GM23338 (cell line): ENCODE measurements around the gene SUPT3H. TPM values are rescaled to one million over a fixed set of nuclear protein-coding genes. Genes with fewer than 3 reads are reported as not detected.

Experiments
- ATAC-seq: fragments of 200-7000 bp; cut with Tn5 transposase; 3 replicates; pipeline ENCODE4 v1.9.1; 2020
- DNase-seq: peaks from one replicate; pipeline ENCODE4 v3.0.0-alpha.2; 2015; ENCODE audit warnings: low spot score
- H2AFZ ChIP-seq: fragments of 200-600 bp; sonication (generic); 2 replicates; pipeline ENCODE4 v1.8.0; 2016; ENCODE audit warnings: antibody characterized with exemption, mild to moderate bottlenecking, moderate library complexity
- H3F3A ChIP-seq: fragments of 200-600 bp; sonication (generic); replicated peaks from 2 replicates; pipeline ENCODE4 v1.8.0; 2017; ENCODE audit warnings: antibody characterized with exemption, mixed run types, low read depth
- H3K27ac ChIP-seq: fragments of 200-600 bp; sonication (generic); 2 replicates; pipeline ENCODE4 v1.6.1; 2016; ENCODE audit warnings: low read depth
- H3K27me3 ChIP-seq: fragments of 200-600 bp; sonication (generic); 2 replicates; pipeline ENCODE4 v1.8.0; 2016; ENCODE audit warnings: mild to moderate bottlenecking, mixed run types, moderate library complexity; ENCODE audit not compliant: insufficient read depth
- H3K36me3 ChIP-seq: fragments of 200-600 bp; sonication (generic); 2 replicates; pipeline ENCODE4 v1.8.0; 2016; ENCODE audit warnings: mild to moderate bottlenecking; ENCODE audit not compliant: insufficient read depth
- H3K4me1 ChIP-seq: fragments of 200-600 bp; sonication (generic); 2 replicates; pipeline ENCODE4 v1.8.0; 2016; ENCODE audit warnings: mild to moderate bottlenecking, moderate library complexity; ENCODE audit not compliant: insufficient read depth
- H3K4me2 ChIP-seq: fragments of 200-600 bp; sonication (generic); 2 replicates; pipeline ENCODE4 v1.7.1; 2017; ENCODE audit warnings: mixed run types
- H3K4me3 ChIP-seq: fragments of 200-600 bp; sonication (generic); 2 replicates; pipeline ENCODE4 v1.6.1; 2016; ENCODE audit warnings: mixed run types
- H3K79me2 ChIP-seq: fragments of 200-600 bp; sonication (generic); replicated peaks from 2 replicates; pipeline ENCODE4 v1.8.0; 2017; ENCODE audit warnings: mild to moderate bottlenecking; ENCODE audit not compliant: insufficient read depth
- H3K9me2 ChIP-seq: fragments of 200-600 bp; sonication (generic); 2 replicates; pipeline ENCODE4 v1.8.0; 2017; ENCODE audit not compliant: insufficient read depth
- H4K20me1 ChIP-seq: fragments of 200-600 bp; sonication (generic); replicated peaks from 2 replicates; pipeline ENCODE4 v1.8.0; 2017; ENCODE audit warnings: mild to moderate bottlenecking; ENCODE audit not compliant: insufficient read depth
- H3K27ac Mint-ChIP-seq: 2 replicates; pipeline ENCODE4 v1.8.0; 2020; ENCODE audit warnings: inconsistent platforms, mild to moderate bottlenecking, moderate library complexity, mixed read lengths
- H3K27me3 Mint-ChIP-seq: 3 replicates; pipeline ENCODE4 v1.8.0; 2022; ENCODE audit warnings: low read depth, mild to moderate bottlenecking, moderate library complexity, mixed read lengths, inconsistent platforms; ENCODE audit not compliant: insufficient read depth, poor library complexity
- H3K36me3 Mint-ChIP-seq: 3 replicates; pipeline ENCODE4 v1.8.0; 2021; ENCODE audit warnings: low read depth, mild to moderate bottlenecking, inconsistent platforms, moderate library complexity, mixed read lengths
- H3K4me1 Mint-ChIP-seq: 3 replicates; pipeline ENCODE4 v1.8.0; 2020; ENCODE audit warnings: mild to moderate bottlenecking, inconsistent platforms, mixed read lengths
- H3K4me3 Mint-ChIP-seq: 3 replicates; pipeline ENCODE4 v1.8.0; 2021; ENCODE audit warnings: moderate library complexity, mild to moderate bottlenecking, inconsistent platforms, mixed read lengths
- H3K9me3 Mint-ChIP-seq: 3 replicates; pipeline ENCODE4 v1.8.0; 2020; ENCODE audit warnings: moderate library complexity, mild to moderate bottlenecking, inconsistent platforms, mixed read lengths
- CREB1 ChIP-seq: fragments of 250-450 bp; sonication (Bioruptor Pico); IDR thresholded peaks from 2 replicates; pipeline ENCODE4 v1.5.0; 2020; ENCODE audit warnings: low read depth, mild to moderate bottlenecking, moderate library complexity
- EZH2 ChIP-seq: fragments of 200-600 bp; sonication (generic); IDR thresholded peaks from one replicate; pipeline ENCODE4 v1.8.0; 2017; ENCODE audit warnings: antibody characterized with exemption, mild to moderate bottlenecking, low read depth; ENCODE audit not compliant: unreplicated experiment
- EZH2phosphoT487 ChIP-seq: fragments of 200-600 bp; sonication (generic); IDR thresholded peaks from one replicate; pipeline ENCODE4 v1.8.1; 2018; ENCODE audit warnings: antibody characterized with exemption; ENCODE audit not compliant: unreplicated experiment
- JUNB ChIP-seq: IDR thresholded peaks from one replicate; pipeline ENCODE4 v1.6.1; 2016; ENCODE audit warnings: antibody characterized with exemption; ENCODE audit not compliant: unreplicated experiment
- NANOG ChIP-seq: IDR thresholded peaks from 2 replicates; pipeline ENCODE4 v1.6.1; 2016; ENCODE audit warnings: antibody characterized with exemption, borderline replicate concordance
- POLR2AphosphoS5 ChIP-seq: IDR thresholded peaks from 2 replicates; pipeline ENCODE4 v1.6.1; 2016; ENCODE audit warnings: antibody characterized with exemption, low read depth
- STAT1 ChIP-seq: IDR thresholded peaks from one replicate; pipeline ENCODE4 v1.6.1; 2016; ENCODE audit warnings: antibody characterized with exemption; ENCODE audit not compliant: unreplicated experiment
- ZNF114 ChIP-seq: fragments of 250-450 bp; sonication (Bioruptor Pico); IDR thresholded peaks from 2 replicates; pipeline ENCODE4 v1.5.0; 2020; ENCODE audit warnings: mild to moderate bottlenecking, moderate library complexity
- ZNF331 ChIP-seq: fragments of 250-450 bp; sonication (Bioruptor Pico); IDR thresholded peaks from 2 replicates; pipeline ENCODE4 v1.5.0; 2020; ENCODE audit warnings: low read depth, mild to moderate bottlenecking, moderate library complexity
- polyA plus RNA-seq: library from polyadenylated mRNA; unstranded; fragments of >200 nt; fragmentation: Nextera tagmentation; extraction: Ambion mirVana; gene quantifications from 2 replicates; pipeline ENCODE4 v1.2.1, GENCODE V29; 2016
- total RNA-seq: library from RNA; depleted of rRNA; stranded (reverse); fragments of >200 nt; shearing (Covaris generic); gene quantifications from 2 replicates; pipeline ENCODE4 v1.2.3, GENCODE V29; 2014
- TF ChIP-seq, protein P1 (sequence below), 2 experiments: fragments of 200-600 bp in 1 of 2; sonication (generic) in 1 of 2; conservative IDR thresholded peaks; 2 replicates each; pipeline versions ENCODE4 v1.5.1 to v1.6.1; 2016 to 2017; ENCODE audit warnings: antibody characterized with exemption in 2 of 2, low read depth in 2 of 2, mild to moderate bottlenecking in 2 of 2, moderate library complexity in 1 of 2
- TF ChIP-seq, protein P2 (sequence below): IDR thresholded peaks from one replicate; pipeline ENCODE4 v1.6.1; 2018; ENCODE audit warnings: antibody characterized with exemption; ENCODE audit not compliant: unreplicated experiment
- TF ChIP-seq, protein P3 (sequence below): IDR thresholded peaks from 2 replicates; pipeline ENCODE4 v1.6.1; 2016; ENCODE audit warnings: antibody characterized with exemption
- TF ChIP-seq, protein P4 (sequence below): fragments of 250-450 bp; sonication (Bioruptor Pico); IDR thresholded peaks from 2 replicates; pipeline ENCODE4 v1.5.0; 2020; ENCODE audit warnings: mild to moderate bottlenecking, moderate library complexity

Gene SUPT3H
- total and polyA plus RNA-seq, 2 experiments from 2014 or later = 11.4 to 30.1 TPM

DNA sequence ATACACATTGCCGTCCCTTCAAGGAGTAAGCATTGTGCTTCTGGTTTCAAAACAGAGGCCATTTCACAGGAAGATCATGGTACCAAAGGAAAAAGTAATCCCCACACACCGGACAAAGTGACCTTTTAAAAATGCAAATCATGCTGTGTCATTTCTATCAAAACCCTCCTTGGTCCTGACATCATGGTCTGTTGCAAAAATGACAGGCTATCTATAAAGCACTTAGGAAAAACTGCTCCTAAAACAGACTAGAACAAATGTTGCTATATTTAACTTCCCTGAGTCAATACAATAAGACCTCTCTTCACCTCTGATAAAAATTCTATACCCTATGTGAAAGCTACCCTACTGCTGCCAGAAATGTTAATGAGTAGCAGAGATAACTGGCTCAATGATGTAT, 403.2 kb downstream of the SUPT3H start:
- H2AFZ ChIP-seq = no peak overlapping the region
- no peak overlapping the region for H3K4me3 ChIP-seq
- no peak for DNase-seq
- no peak for ATAC-seq
- TF ChIP-seq, protein P1, sequence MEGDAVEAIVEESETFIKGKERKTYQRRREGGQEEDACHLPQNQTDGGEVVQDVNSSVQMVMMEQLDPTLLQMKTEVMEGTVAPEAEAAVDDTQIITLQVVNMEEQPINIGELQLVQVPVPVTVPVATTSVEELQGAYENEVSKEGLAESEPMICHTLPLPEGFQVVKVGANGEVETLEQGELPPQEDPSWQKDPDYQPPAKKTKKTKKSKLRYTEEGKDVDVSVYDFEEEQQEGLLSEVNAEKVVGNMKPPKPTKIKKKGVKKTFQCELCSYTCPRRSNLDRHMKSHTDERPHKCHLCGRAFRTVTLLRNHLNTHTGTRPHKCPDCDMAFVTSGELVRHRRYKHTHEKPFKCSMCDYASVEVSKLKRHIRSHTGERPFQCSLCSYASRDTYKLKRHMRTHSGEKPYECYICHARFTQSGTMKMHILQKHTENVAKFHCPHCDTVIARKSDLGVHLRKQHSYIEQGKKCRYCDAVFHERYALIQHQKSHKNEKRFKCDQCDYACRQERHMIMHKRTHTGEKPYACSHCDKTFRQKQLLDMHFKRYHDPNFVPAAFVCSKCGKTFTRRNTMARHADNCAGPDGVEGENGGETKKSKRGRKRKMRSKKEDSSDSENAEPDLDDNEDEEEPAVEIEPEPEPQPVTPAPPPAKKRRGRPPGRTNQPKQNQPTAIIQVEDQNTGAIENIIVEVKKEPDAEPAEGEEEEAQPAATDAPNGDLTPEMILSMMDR (conservative IDR thresholded peaks at IDR 0.05; ENCODE audit: low read depth in 2 of 2) = no peak
- TF ChIP-seq JUNB (no peak), ZNF331 (CRISPR knock-in tag) (no peak), EZH2 (no peak), CREB1 (CRISPR knock-in tag) (no peak), POLR2AphosphoS5 (no peak), EZH2phosphoT487 (no peak), STAT1 (no peak), ZNF114 (CRISPR knock-in tag) (no peak), NANOG (no peak)
- TF ChIP-seq, protein P2, sequence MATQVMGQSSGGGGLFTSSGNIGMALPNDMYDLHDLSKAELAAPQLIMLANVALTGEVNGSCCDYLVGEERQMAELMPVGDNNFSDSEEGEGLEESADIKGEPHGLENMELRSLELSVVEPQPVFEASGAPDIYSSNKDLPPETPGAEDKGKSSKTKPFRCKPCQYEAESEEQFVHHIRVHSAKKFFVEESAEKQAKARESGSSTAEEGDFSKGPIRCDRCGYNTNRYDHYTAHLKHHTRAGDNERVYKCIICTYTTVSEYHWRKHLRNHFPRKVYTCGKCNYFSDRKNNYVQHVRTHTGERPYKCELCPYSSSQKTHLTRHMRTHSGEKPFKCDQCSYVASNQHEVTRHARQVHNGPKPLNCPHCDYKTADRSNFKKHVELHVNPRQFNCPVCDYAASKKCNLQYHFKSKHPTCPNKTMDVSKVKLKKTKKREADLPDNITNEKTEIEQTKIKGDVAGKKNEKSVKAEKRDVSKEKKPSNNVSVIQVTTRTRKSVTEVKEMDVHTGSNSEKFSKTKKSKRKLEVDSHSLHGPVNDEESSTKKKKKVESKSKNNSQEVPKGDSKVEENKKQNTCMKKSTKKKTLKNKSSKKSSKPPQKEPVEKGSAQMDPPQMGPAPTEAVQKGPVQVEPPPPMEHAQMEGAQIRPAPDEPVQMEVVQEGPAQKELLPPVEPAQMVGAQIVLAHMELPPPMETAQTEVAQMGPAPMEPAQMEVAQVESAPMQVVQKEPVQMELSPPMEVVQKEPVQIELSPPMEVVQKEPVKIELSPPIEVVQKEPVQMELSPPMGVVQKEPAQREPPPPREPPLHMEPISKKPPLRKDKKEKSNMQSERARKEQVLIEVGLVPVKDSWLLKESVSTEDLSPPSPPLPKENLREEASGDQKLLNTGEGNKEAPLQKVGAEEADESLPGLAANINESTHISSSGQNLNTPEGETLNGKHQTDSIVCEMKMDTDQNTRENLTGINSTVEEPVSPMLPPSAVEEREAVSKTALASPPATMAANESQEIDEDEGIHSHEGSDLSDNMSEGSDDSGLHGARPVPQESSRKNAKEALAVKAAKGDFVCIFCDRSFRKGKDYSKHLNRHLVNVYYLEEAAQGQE = no peak
- TF ChIP-seq, protein P3, sequence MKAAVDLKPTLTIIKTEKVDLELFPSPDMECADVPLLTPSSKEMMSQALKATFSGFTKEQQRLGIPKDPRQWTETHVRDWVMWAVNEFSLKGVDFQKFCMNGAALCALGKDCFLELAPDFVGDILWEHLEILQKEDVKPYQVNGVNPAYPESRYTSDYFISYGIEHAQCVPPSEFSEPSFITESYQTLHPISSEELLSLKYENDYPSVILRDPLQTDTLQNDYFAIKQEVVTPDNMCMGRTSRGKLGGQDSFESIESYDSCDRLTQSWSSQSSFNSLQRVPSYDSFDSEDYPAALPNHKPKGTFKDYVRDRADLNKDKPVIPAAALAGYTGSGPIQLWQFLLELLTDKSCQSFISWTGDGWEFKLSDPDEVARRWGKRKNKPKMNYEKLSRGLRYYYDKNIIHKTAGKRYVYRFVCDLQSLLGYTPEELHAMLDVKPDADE = no peak
- TF ChIP-seq, protein P4, sequence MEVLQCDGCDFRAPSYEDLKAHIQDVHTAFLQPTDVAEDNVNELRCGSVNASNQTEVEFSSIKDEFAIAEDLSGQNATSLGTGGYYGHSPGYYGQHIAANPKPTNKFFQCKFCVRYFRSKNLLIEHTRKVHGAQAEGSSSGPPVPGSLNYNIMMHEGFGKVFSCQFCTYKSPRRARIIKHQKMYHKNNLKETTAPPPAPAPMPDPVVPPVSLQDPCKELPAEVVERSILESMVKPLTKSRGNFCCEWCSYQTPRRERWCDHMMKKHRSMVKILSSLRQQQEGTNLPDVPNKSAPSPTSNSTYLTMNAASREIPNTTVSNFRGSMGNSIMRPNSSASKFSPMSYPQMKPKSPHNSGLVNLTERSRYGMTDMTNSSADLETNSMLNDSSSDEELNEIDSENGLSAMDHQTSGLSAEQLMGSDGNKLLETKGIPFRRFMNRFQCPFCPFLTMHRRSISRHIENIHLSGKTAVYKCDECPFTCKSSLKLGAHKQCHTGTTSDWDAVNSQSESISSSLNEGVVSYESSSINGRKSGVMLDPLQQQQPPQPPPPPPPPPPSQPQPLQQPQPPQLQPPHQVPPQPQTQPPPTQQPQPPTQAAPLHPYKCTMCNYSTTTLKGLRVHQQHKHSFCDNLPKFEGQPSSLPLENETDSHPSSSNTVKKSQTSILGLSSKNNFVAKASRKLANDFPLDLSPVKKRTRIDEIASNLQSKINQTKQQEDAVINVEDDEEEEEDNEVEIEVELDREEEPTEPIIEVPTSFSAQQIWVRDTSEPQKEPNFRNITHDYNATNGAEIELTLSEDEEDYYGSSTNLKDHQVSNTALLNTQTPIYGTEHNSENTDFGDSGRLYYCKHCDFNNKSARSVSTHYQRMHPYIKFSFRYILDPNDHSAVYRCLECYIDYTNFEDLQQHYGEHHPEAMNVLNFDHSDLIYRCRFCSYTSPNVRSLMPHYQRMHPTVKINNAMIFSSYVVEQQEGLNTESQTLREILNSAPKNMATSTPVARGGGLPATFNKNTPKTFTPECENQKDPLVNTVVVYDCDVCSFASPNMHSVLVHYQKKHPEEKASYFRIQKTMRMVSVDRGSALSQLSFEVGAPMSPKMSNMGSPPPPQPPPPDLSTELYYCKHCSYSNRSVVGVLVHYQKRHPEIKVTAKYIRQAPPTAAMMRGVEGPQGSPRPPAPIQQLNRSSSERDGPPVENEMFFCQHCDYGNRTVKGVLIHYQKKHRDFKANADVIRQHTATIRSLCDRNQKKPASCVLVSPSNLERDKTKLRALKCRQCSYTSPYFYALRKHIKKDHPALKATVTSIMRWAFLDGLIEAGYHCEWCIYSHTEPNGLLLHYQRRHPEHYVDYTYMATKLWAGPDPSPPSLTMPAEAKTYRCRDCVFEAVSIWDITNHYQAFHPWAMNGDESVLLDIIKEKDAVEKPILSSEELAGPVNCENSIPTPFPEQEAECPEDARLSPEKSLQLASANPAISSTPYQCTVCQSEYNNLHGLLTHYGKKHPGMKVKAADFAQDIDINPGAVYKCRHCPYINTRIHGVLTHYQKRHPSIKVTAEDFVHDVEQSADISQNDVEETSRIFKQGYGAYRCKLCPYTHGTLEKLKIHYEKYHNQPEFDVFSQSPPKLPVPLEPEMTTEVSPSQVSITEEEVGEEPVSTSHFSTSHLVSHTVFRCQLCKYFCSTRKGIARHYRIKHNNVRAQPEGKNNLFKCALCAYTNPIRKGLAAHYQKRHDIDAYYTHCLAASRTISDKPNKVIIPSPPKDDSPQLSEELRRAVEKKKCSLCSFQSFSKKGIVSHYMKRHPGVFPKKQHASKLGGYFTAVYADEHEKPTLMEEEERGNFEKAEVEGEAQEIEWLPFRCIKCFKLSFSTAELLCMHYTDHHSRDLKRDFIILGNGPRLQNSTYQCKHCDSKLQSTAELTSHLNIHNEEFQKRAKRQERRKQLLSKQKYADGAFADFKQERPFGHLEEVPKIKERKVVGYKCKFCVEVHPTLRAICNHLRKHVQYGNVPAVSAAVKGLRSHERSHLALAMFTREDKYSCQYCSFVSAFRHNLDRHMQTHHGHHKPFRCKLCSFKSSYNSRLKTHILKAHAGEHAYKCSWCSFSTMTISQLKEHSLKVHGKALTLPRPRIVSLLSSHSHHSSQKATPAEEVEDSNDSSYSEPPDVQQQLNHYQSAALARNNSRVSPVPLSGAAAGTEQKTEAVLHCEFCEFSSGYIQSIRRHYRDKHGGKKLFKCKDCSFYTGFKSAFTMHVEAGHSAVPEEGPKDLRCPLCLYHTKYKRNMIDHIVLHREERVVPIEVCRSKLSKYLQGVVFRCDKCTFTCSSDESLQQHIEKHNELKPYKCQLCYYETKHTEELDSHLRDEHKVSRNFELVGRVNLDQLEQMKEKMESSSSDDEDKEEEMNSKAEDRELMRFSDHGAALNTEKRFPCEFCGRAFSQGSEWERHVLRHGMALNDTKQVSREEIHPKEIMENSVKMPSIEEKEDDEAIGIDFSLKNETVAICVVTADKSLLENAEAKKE = no peak
- H3K4me2 ChIP-seq = no peak overlapping the region
- H3K27ac ChIP-seq = no peak overlapping the region
- no peaks in the 10 kb centered on the region for H3F3A ChIP-seq
- no peaks in the 10 kb centered on the region for H3K27me3 ChIP-seq
- H3K9me2 ChIP-seq = peaks cover 3% of the 10 kb centered on the region; the same call in 1 of the 2 replicates
- H3K79me2 ChIP-seq = no peaks in the 10 kb centered on the region
- Mint-ChIP-seq H3K4me1 (no peaks in the 10 kb centered on the region), H3K36me3 (peaks cover 38% of the 10 kb centered on the region), H3K27me3 (no peaks in the 10 kb centered on the region), H3K4me3 (no peak overlapping the region), H3K27ac (no peak overlapping the region), H3K9me3 (peaks cover 36% of the 10 kb centered on the region)
- 0 out of 2 replicates have a peak, but pooled peaks cover 9% of the 10 kb centered on the region for H3K36me3 ChIP-seq
- H3K4me1 ChIP-seq = no peaks in the 10 kb centered on the region
- no peaks in the 10 kb centered on the region for H4K20me1 ChIP-seq
